A549 (cell line): ENCODE data around the gene LRRC8A.
"Not testable (repeated sequence)": the region's sequence is repeated elsewhere in the genome, so short reads cannot be mapped to it uniquely, and the experiment has no call there.

Source experiments
- CTCF ChIP-seq: fragments of >200 bp; sonication (Bioruptor Twin); formaldehyde crosslinking; IDR thresholded peaks from 3 replicates; pipeline ENCODE4 v1.5.1; 2016
- POLR2A ChIP-seq: IDR thresholded peaks from 2 replicates; pipeline ENCODE4 v1.6.1; 2012; ENCODE audit warnings: mild to moderate bottlenecking, low read length

GRCh38 chr9:128851779-128852600 lies 29.9 kb upstream of the LRRC8A start:
- TF ChIP-seq CTCF: peak; percentile 47
- TF ChIP-seq POLR2A: not testable (repeated sequence)
